Gastrocnemius medialis (tissue), 4 donors: ENCODE results near the gene SCAF1. TPM values are rescaled to one million over a fixed set of nuclear protein-coding genes. Genes with fewer than 3 reads are reported as not detected.

Experiments used
- ATAC-seq, 2 donors: fragments of 150-250 bp; one replicate each; pipeline ENCODE4 v1.9.1; 2016
- DNase-seq, 2 donors: peaks; one replicate each; pipeline ENCODE4 v3.0.0-alpha.2; 2019
- H3K27ac ChIP-seq, 4 donors: fragments of 200-600 bp; sonication (generic); 1 replicate in 1 of 4; 2 replicates in 3 of 4; pipeline ENCODE4 v1.5.1; 2016 to 2018; ENCODE audit warnings: mild to moderate bottlenecking in 2 of 4, moderate library complexity in 1 of 4
- H3K27me3 ChIP-seq, 3 donors: fragments of 200-600 bp; sonication (generic) in 2 of 3; 1 replicate in 1 of 3; 2 replicates in 2 of 3; pipeline versions ENCODE4 v1.5.1 to v1.6.0; 2016 to 2019; ENCODE audit warnings: mild to moderate bottlenecking in 1 of 3, moderate library complexity in 1 of 3
- H3K36me3 ChIP-seq, 2 donors: fragments of 200-600 bp; sonication (generic) in 1 of 2; one replicate each; pipeline ENCODE4 v1.5.1; 2017 to 2018
- H3K4me1 ChIP-seq, 2 donors: fragments of 200-600 bp; sonication (generic) in 1 of 2; one replicate each; pipeline ENCODE4 v1.5.1; 2016 to 2017; ENCODE audit warnings: mild to moderate bottlenecking in 2 of 2
- H3K4me3 ChIP-seq, 4 donors: fragments of 200-600 bp; sonication (generic) in 3 of 4; 1 replicate in 1 of 4; 2 replicates in 3 of 4; pipeline ENCODE4 v1.5.1; 2016 to 2019; ENCODE audit warnings: mild to moderate bottlenecking in 2 of 4
- H3K9me3 ChIP-seq, 3 donors: fragments of 200-600 bp; sonication (generic) in 2 of 3; 1 replicate in 1 of 3; 2 replicates in 2 of 3; pipeline ENCODE4 v1.5.1; 2016 to 2019
- CTCF ChIP-seq, 5 experiments: fragments of 450-650 bp in 3 of 5; fragments of 200-600 bp in 2 of 5; sonication (generic) in 2 of 5; IDR thresholded peaks in 4 of 5; conservative IDR thresholded peaks in 1 of 5; 1 replicate in 4 of 5; 2 replicates in 1 of 5; pipeline ENCODE4 v1.5.1; 2016 to 2019; ENCODE audit warnings: antibody characterized with exemption in 5 of 5, mild to moderate bottlenecking in 3 of 5, moderate library complexity in 3 of 5
- POLR2A ChIP-seq, 2 donors: fragments of 450-650 bp; IDR thresholded peaks; one replicate each; pipeline ENCODE4 v1.6.1; 2017; ENCODE audit warnings: antibody characterized with exemption in 2 of 2, mild to moderate bottlenecking in 2 of 2, moderate library complexity in 2 of 2
- in situ Hi-C, 4 donors: fragments of 200-750 bp; cut with MboI; loops; one replicate each; pipeline versions ENCODE4 v1.15.0 to v1.8.0; 2017; ENCODE audit warnings: low sequenced_read_pairs in 4 of 4
- intact Hi-C: fragments of 100-400 bp; cut with DNase I; formaldehyde crosslinking; loops from one replicate; pipeline ENCODE4 v1.15.1; 2023; ENCODE audit warnings: low total_unique reads
- total RNA-seq, 4 donors: library from RNA; depleted of rRNA; stranded (reverse); fragments of >200 nt; gene quantifications; one replicate each; pipeline versions ENCODE4 v1.1.0 to v1.2.3, GENCODE V29; 2016

The SCAF1 gene
- total RNA-seq, 4 donors from 2014 or later, result 13.7 to 36.1 (median 32.9) TPM

GRCh38 chr19:49666120-49666444, 24.1 kb downstream of the SCAF1 start:
- in situ Hi-C loops (loop anchor here in 1 of 4 donors (10.0 kb wide), 1 partner anchor 91 kb away; no protein-coding TSS in a partner anchor), intact Hi-C loops (no loop called here)
- DNase-seq, result no peak
- TF ChIP-seq CTCF (IDR thresholded peaks at IDR 0.05 in 4 of 5, conservative IDR thresholded peaks at IDR 0.05 in 1 of 5) (no peak), POLR2A (IDR thresholded peaks at IDR 0.05) (no peak)
- Histone ChIP-seq H3K36me3 (peaks cover 0 to 14% of the 10 kb centered on the region in 2 donors), H3K4me1 (peaks cover 16 to 23% of the 10 kb centered on the region in 2 donors), H3K4me3 (peak overlapping the region; percentile 70 to 81 (median 72)), H3K27me3 (no peaks in the 10 kb centered on the region), H3K27ac (peak overlapping the region; percentile 81 to 88 (median 87)), H3K9me3 (no peaks in the 10 kb centered on the region)
- ATAC-seq, result peak in 1 of 2 donors; percentile 1

- ATAC-seq, result no peak
- H3K9me3 ChIP-seq, result no peaks in the 10 kb centered on the region
- intact Hi-C loops (no loop called here), in situ Hi-C loops (loop anchor here in 1 of 4 donors (10.0 kb wide), 1 partner anchor 93 kb away; no protein-coding TSS in a partner anchor)
- peaks cover 22 to 29% of the 10 kb centered on the region in 2 donors for H3K4me1 ChIP-seq
- H3K27ac ChIP-seq, result no peak overlapping the region
- no peaks in the 10 kb centered on the region for H3K27me3 ChIP-seq
- no peak for DNase-seq
- H3K36me3 ChIP-seq, result peaks cover 0 to 3% of the 10 kb centered on the region in 2 donors
- no peak overlapping the region for H3K4me3 ChIP-seq
- no peak for TF ChIP-seq CTCF (IDR thresholded peaks at IDR 0.05 in 4 of 5, conservative IDR thresholded peaks at IDR 0.05 in 1 of 5)
- TF ChIP-seq POLR2A (IDR thresholded peaks at IDR 0.05), result no peak
Measured at GRCh38 chr19:49667473-49667872, 25.5 kb downstream of the SCAF1 start.

- no peak for ATAC-seq
- no peaks in the 10 kb centered on the region for H3K9me3 ChIP-seq
- H3K27me3 ChIP-seq, result no peaks in the 10 kb centered on the region
- H3K4me3 ChIP-seq, result no peak overlapping the region
- H3K36me3 ChIP-seq, result no peaks in the 10 kb centered on the region
- in situ Hi-C loops (loop anchor here in 1 of 4 donors (10.0 kb wide), 1 partner anchor 95 kb away; no protein-coding TSS in a partner anchor), intact Hi-C loops (no loop called here)
- TF ChIP-seq CTCF (IDR thresholded peaks at IDR 0.05 in 4 of 5, conservative IDR thresholded peaks at IDR 0.05 in 1 of 5) (no peak), POLR2A (IDR thresholded peaks at IDR 0.05) (no peak)
- DNase-seq, result no peak
- peaks cover 14 to 19% of the 10 kb centered on the region in 2 donors for H3K4me1 ChIP-seq
- H3K27ac ChIP-seq, result no peak overlapping the region
Measured at GRCh38 chr19:49669516-49669915, 27.5 kb downstream of the SCAF1 start.

GRCh38 chr19:49672131-49672919, 30.3 kb downstream of the SCAF1 start:
- TF ChIP-seq CTCF (IDR thresholded peaks at IDR 0.05 in 4 of 5, conservative IDR thresholded peaks at IDR 0.05 in 1 of 5), result peak; percentile 60 to 95 (median 89)
- TF ChIP-seq POLR2A (IDR thresholded peaks at IDR 0.05), result no peak
- peak; percentile 58 to 72 for DNase-seq
- peak overlapping the region; percentile 59 to 81 (median 80) for H3K27ac ChIP-seq
- in situ Hi-C loops (loop anchor here in 1 of 4 donors (10.0 kb wide), 1 partner anchor 98 kb away; no protein-coding TSS in a partner anchor), intact Hi-C loops (loop anchor here (1.0 kb wide), 1 partner anchor 166 kb away; no protein-coding TSS in a partner anchor)
- peaks cover 10 to 17% of the 10 kb centered on the region in 2 donors for H3K4me1 ChIP-seq
- no peak for ATAC-seq
- no peaks in the 10 kb centered on the region for H3K27me3 ChIP-seq
- no peaks in the 10 kb centered on the region for H3K9me3 ChIP-seq
- no peaks in the 10 kb centered on the region for H3K36me3 ChIP-seq
- peak overlapping the region in 2 of 4 donors; percentile 19 to 41 for H3K4me3 ChIP-seq
